Endothelial cell of umbilical vein (primary cell): ENCODE measurements around the gene WBP2NL. TPM values are rescaled to one million over a fixed set of nuclear protein-coding genes. Genes with fewer than 3 reads are reported as not detected.

ENCODE experiments used
- BruUV-seq: library from RNA; stranded (reverse); fragments of 400-500 nt; replicated peaks from 2 replicates; lab custom pipeline; 2021; lab: Mats Ljungman, UMichigan
- CTCF ChIA-PET: fragments of 300-600, 350-600 bp; sonication (Branson Sonifier 250); formaldehyde crosslinking; loops from one replicate; lab custom pipeline; 2021; ENCODE audit warnings: antibody characterized with exemption, inconsistent platforms; lab: Charles Lee
- POLR2A ChIA-PET: fragments of 300-600, 350-600 bp; sonication (Branson Sonifier 250); formaldehyde crosslinking; loops from one replicate; lab custom pipeline; 2021; ENCODE audit warnings: antibody characterized with exemption, inconsistent platforms; lab: Charles Lee
- DNase-seq: peaks from one replicate; pipeline ENCODE4 v3.0.0-alpha.2; 2011; ENCODE audit warnings: low read depth, low spot score
- FAIRE-seq: peaks from 2 replicates; lab custom pipeline; 2011; peaks lifted over from hg19 to GRCh38; lab: Jason Lieb, UNC
- H2AFZ ChIP-seq: 2 replicates; pipeline ENCODE4 v1.6.0; 2012; ENCODE audit warnings: low read depth, low read length, control low read depth, inconsistent platforms
- H3K27ac ChIP-seq: 2 replicates; pipeline ENCODE4 v1.5.1; 2011; ENCODE audit warnings: low read depth, mild to moderate bottlenecking, control low read depth, low read length, moderate library complexity; ENCODE audit not compliant: insufficient read depth
- H3K27me3 ChIP-seq, 2 experiments: 2 replicates each; pipeline versions ENCODE4 v1.6.0 to v1.6.1; 2011; ENCODE audit warnings: low read length in 2 of 2, mixed read lengths in 1 of 2; ENCODE audit not compliant: control insufficient read depth in 2 of 2, insufficient read depth in 2 of 2
- H3K36me3 ChIP-seq, 2 experiments: 2 replicates in 1 of 2; 3 replicates in 1 of 2; pipeline ENCODE4 v1.5.1; 2011; ENCODE audit warnings: low read length in 2 of 2, mild to moderate bottlenecking in 1 of 2, moderate library complexity in 1 of 2; ENCODE audit not compliant: control insufficient read depth in 2 of 2, insufficient read depth in 2 of 2; ENCODE audit errors: extremely low read depth in 1 of 2
- H3K4me1 ChIP-seq: 3 replicates; pipeline ENCODE4 v1.5.1; 2011; ENCODE audit warnings: mild to moderate bottlenecking, low read length; ENCODE audit not compliant: control insufficient read depth, insufficient read depth; ENCODE audit errors: extremely low read depth
- H3K4me2 ChIP-seq: 2 replicates; pipeline ENCODE4 v1.6.1; 2011; ENCODE audit warnings: low read length, control low read depth, mixed read lengths; ENCODE audit not compliant: insufficient read depth
- H3K4me3 ChIP-seq, 3 experiments: fragments of 200-600 bp in 1 of 3; sonication (generic), shearing (Covaris generic) in 1 of 3; replicated peaks in 1 of 3; 2 replicates each; pipeline ENCODE4 v1.5.1; 2011 to 2016; ENCODE audit warnings: control low read depth in 3 of 3, low read length in 3 of 3, mild to moderate bottlenecking in 2 of 3, inconsistent platforms in 1 of 3, low read depth in 1 of 3, moderate library complexity in 1 of 3; ENCODE audit not compliant: insufficient read depth in 1 of 3
- H3K79me2 ChIP-seq: 2 replicates; pipeline ENCODE4 v1.6.0; 2012; ENCODE audit warnings: low read length, inconsistent platforms; ENCODE audit not compliant: control insufficient read depth, insufficient read depth
- H3K9ac ChIP-seq: replicated peaks from 2 replicates; pipeline ENCODE3; 2011; ENCODE audit warnings: low read length, control low read depth; ENCODE audit not compliant: insufficient read depth; ENCODE audit errors: extremely low read depth
- H3K9me1 ChIP-seq: replicated peaks from 3 replicates; pipeline ENCODE4 v1.6.0; 2011; ENCODE audit warnings: mild to moderate bottlenecking, low read length; ENCODE audit not compliant: control insufficient read depth, insufficient read depth; ENCODE audit errors: extremely low read depth
- H3K9me3 ChIP-seq: replicated peaks from 2 replicates; pipeline ENCODE4 v1.5.1; 2012; ENCODE audit warnings: low read length, inconsistent platforms; ENCODE audit not compliant: control insufficient read depth, insufficient read depth
- H4K20me1 ChIP-seq: replicated peaks from 2 replicates; pipeline ENCODE3; 2011; ENCODE audit warnings: mild to moderate bottlenecking, low read length; ENCODE audit not compliant: control insufficient read depth, insufficient read depth; ENCODE audit errors: extremely low read depth
- CTCF ChIP-seq, 2 donors: IDR thresholded peaks; 1 replicate in 1 of 2; 2 replicates in 1 of 2; pipeline ENCODE4 v1.5.1; 2011; ENCODE audit warnings: low read length in 2 of 2, mild to moderate bottlenecking in 2 of 2, moderate library complexity in 2 of 2, control low read depth in 1 of 2, inconsistent platforms in 1 of 2, low read depth in 1 of 2; ENCODE audit not compliant: insufficient read depth in 1 of 2; ENCODE audit errors: extremely low read depth in 1 of 2
- EZH2 ChIP-seq: IDR thresholded peaks from 2 replicates; pipeline ENCODE4 v1.6.1; 2012; ENCODE audit warnings: borderline replicate concordance, low read depth, mild to moderate bottlenecking, moderate library complexity, low read length, inconsistent platforms; ENCODE audit not compliant: severe bottlenecking
- FOS ChIP-seq: IDR thresholded peaks from 2 replicates; pipeline ENCODE4 v1.6.1; 2011; ENCODE audit warnings: mild to moderate bottlenecking, low read length, moderate library complexity, borderline replicate concordance; ENCODE audit not compliant: insufficient read depth
- GATA2 ChIP-seq: IDR thresholded peaks from 2 replicates; pipeline ENCODE4 v1.7.0; 2011; ENCODE audit warnings: low read depth, mild to moderate bottlenecking, moderate library complexity, mixed read lengths, low read length; ENCODE audit not compliant: insufficient read length, insufficient read depth
- JUN ChIP-seq: IDR thresholded peaks from 2 replicates; pipeline ENCODE4 v1.6.1; 2011; ENCODE audit warnings: borderline replicate concordance, low read depth; ENCODE audit not compliant: insufficient read length, insufficient read depth
- MAX ChIP-seq: IDR thresholded peaks from 2 replicates; pipeline ENCODE4 v1.6.1; 2011; ENCODE audit not compliant: insufficient read depth, insufficient read length
- MYC ChIP-seq: IDR thresholded peaks from one replicate; pipeline ENCODE4 v1.6.1; 2011; ENCODE audit warnings: mild to moderate bottlenecking, low read depth, low read length
- POLR2A ChIP-seq: IDR thresholded peaks from 2 replicates; pipeline ENCODE4 v1.6.1; 2012; ENCODE audit warnings: low read depth, mild to moderate bottlenecking, control low read depth, low read length
- POLR2AphosphoS5 ChIP-seq: IDR thresholded peaks from 2 replicates; pipeline ENCODE4 v1.6.1; 2012; ENCODE audit warnings: low read depth, mild to moderate bottlenecking, control low read depth, low read length, moderate library complexity; ENCODE audit not compliant: insufficient read depth
- dilution Hi-C: fragments of 300-500 bp; cut with MboI; formaldehyde crosslinking; loops from one replicate; pipeline ENCODE4 v1.15.0; 2019; ENCODE audit warnings: low sequenced_read_pairs; ENCODE audit not compliant: extremely low pct_ligation_motif_present
- intact Hi-C: fragments of 100-400 bp; cut with micrococcal nuclease; formaldehyde crosslinking; loops from one replicate; pipeline ENCODE4 v1.10.0; 2022
- polyA plus RNA-seq, 4 experiments: library from polyadenylated mRNA; depleted of rRNA in 3 of 4; stranded (reverse) in 3 of 4; unstranded in 1 of 4; fragments of >200 nt; gene quantifications; 2 replicates each; pipeline versions ENCODE4 v1.2.1 to v1.2.3, GENCODE V29; 2011 to 2012; ENCODE audit warnings: missing spikeins in 1 of 4
- total RNA-seq: library from RNA; stranded (reverse); gene quantifications from 2 replicates; pipeline ENCODE4 v1.2.3, GENCODE V29; 2021

Gene WBP2NL
- total and polyA plus RNA-seq, 2 donors (not counting 3 experiments of a cell fraction or from before 2014, with no cell fraction given) = 0.08 to 0.27 TPM

GRCh38 chr22:42073621-42074041 is 75.0 kb downstream of the WBP2NL start:
- H3K9me3 ChIP-seq = no peaks in the 10 kb centered on the region
- DNase-seq (no peak), FAIRE-seq (no peak)
- H3K9ac ChIP-seq = peak overlapping the region; percentile 95
- TF ChIP-seq CTCF (IDR thresholded peaks at IDR 0.05; ENCODE audit: extremely low read depth in 1 of 2, insufficient read depth in 1 of 2, low read depth in 1 of 2, low read length in 2 of 2) (no peak), POLR2A (no peak), MYC (no peak), EZH2 (no peak), MAX (no peak), FOS (no peak), POLR2AphosphoS5 (no peak), JUN (no peak), GATA2 (no peak)
- peaks cover 23% of the 10 kb centered on the region for H3K4me1 ChIP-seq
- POLR2A ChIA-PET = no interaction called here
- peaks cover 17% of the 10 kb centered on the region for H3K79me2 ChIP-seq
- no peaks in the 10 kb centered on the region for H3K9me1 ChIP-seq
- H4K20me1 ChIP-seq = no peaks in the 10 kb centered on the region
- CTCF ChIA-PET = interaction anchor here (0.9 kb wide), 1 partner anchor 370 kb away, joined by 3 read pairs; no protein-coding TSS in a partner anchor
- no peaks in the 10 kb centered on the region for H3K27me3 ChIP-seq
- peak overlapping the region; percentile 83 for H3K27ac ChIP-seq
- H3K4me2 ChIP-seq = peak overlapping the region; percentile 79
- H3K36me3 ChIP-seq = peaks cover 9 to 12% of the 10 kb centered on the region in 2 experiments
- BruUV-seq = no TSS peak
- intact Hi-C loops = no loop called here
- H3K4me3 ChIP-seq = peak overlapping the region in 2 of 3 experiments; percentile 65 to 80
- H2AFZ ChIP-seq = peak overlapping the region; percentile 54
- dilution Hi-C loops = no loop called here
